ENCODE measurements around the gene SULT1A1. TPM values are rescaled to one million over a fixed set of nuclear protein-coding genes. Genes with fewer than 3 reads are reported as not detected.
"Not testable (repeated sequence)": the region's sequence is repeated elsewhere in the genome, so short reads cannot be mapped to it uniquely, and the experiment has no call there.

The SULT1A1 gene
- total and polyA plus RNA-seq, 3 donors from 2014 or later = 34.9 to 50.9 (median 42.6) TPM

DNA sequence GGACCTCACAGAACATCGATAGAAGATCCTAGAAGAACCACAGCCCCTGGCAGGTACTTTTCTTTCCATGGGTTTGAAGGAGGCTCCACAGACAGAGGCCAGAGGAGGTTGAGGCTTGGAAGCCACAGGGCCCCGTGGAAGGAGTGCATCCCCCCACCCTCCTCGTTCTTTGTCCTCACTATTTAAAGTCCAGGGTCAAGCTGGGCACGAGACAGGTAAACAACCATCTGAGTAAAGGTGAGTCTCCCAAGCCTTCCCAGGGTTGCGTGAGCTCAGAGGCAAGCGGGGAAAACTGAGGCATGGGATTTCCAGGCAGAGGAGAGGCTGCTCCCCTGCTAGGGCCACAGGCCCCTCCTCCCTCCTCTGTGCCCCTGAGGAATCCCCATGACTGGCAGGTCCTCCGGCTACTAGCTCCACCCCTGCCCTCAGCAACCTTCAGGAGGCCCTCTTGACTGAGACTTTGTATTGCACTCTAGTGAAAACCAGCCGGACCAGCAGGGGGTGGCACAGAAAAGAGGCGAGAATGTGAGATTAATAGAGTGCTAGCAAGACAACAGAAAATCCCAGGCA lies 12.1 kb downstream of the SULT1A1 start:
- no peak overlapping the region for H3K27ac ChIP-seq
- H3K27me3 ChIP-seq = no peaks in the 10 kb centered on the region
- WGBS, 2 donors = 82 to 84% methylated on average over 9 of the region's 9 CpGs
- intact Hi-C loops (cut with DNase I; ENCODE audit: low total_unique reads) = no loop called here
- no peak for DNase-seq
- no peaks in the 10 kb centered on the region for H3K9me3 ChIP-seq
- no peaks in the 10 kb centered on the region for H3K36me3 ChIP-seq (ENCODE audit: low read depth, missing control alignments)
- H3K4me3 ChIP-seq = no peak overlapping the region
- no peak for TF ChIP-seq POLR2A (IDR thresholded peaks at IDR 0.05)
- TF ChIP-seq, protein P1, sequence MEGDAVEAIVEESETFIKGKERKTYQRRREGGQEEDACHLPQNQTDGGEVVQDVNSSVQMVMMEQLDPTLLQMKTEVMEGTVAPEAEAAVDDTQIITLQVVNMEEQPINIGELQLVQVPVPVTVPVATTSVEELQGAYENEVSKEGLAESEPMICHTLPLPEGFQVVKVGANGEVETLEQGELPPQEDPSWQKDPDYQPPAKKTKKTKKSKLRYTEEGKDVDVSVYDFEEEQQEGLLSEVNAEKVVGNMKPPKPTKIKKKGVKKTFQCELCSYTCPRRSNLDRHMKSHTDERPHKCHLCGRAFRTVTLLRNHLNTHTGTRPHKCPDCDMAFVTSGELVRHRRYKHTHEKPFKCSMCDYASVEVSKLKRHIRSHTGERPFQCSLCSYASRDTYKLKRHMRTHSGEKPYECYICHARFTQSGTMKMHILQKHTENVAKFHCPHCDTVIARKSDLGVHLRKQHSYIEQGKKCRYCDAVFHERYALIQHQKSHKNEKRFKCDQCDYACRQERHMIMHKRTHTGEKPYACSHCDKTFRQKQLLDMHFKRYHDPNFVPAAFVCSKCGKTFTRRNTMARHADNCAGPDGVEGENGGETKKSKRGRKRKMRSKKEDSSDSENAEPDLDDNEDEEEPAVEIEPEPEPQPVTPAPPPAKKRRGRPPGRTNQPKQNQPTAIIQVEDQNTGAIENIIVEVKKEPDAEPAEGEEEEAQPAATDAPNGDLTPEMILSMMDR (IDR thresholded peaks at IDR 0.05) = no peak
- peaks cover 6% of the 10 kb centered on the region for H3K4me1 ChIP-seq

DNA sequence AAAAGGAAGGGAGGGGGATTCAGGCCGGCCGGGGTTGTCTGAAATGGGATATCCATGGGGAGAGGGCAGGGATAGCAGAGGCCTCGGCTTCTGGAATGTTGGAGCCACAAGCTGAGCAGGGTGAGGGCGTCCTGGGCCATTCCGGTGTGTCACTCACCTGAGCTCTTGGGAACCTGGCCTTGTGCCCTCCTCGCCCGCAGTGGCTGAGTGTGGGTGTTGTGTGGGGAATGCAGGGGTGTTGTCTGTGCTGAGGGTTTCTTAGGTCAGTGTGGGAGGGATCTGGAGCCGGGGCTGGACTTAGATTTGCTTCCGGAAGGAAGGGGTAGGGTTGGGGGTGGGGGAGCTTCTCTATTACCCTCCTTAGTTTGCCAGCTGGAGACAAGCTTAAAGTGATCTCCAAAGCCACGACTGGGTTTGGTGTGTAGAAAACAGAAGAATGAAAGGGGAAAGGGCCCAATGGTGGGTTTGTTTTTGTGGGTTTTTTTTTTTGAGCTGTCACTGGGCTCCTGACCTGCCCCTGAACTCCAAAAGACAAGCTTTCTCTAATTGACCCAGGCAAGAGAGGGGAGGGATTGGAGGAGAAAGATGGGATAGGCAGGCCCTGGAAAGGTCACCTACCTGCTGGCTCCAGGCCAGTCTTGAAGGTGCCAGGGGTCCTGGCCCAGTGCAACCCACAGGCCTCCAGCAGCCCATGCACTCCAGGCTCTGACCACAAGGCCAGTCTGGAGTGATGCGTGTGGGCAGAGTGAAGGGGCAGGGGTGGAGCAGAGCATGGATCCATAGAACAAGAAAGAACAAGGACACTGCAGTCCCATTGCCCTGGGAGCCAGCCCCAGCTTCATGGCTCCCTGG lies 12.8 kb downstream of the SULT1A1 start, which contains the start of gene SULT1A2:
Gene SULT1A2 (minus strand): TSS at position 211 of the 852 bp plus-strand sequence. CDS start 1,120 bp downstream, outside the sequence.
- intact Hi-C loops (cut with DNase I; ENCODE audit: low total_unique reads) = no loop called here
- Histone ChIP-seq H3K36me3 (ENCODE audit: low read depth, missing control alignments) (no peaks in the 10 kb centered on the region), H3K27ac (no peak within 1 kb of the TSS), H3K27me3 (no peaks in the 10 kb centered on the region), H3K4me1 (peaks cover 6% of the 10 kb centered on the region), H3K9me3 (no peaks in the 10 kb centered on the region), H3K4me3 (no peak within 1 kb of the TSS)
- DNase-seq = no peak
- WGBS, 2 donors = 48 to 57% methylated on average over 9 to 11 of the region's 11 CpGs
- TF ChIP-seq, protein P1 (IDR thresholded peaks at IDR 0.05) = no peak
- no peak for TF ChIP-seq POLR2A (IDR thresholded peaks at IDR 0.05)

DNA sequence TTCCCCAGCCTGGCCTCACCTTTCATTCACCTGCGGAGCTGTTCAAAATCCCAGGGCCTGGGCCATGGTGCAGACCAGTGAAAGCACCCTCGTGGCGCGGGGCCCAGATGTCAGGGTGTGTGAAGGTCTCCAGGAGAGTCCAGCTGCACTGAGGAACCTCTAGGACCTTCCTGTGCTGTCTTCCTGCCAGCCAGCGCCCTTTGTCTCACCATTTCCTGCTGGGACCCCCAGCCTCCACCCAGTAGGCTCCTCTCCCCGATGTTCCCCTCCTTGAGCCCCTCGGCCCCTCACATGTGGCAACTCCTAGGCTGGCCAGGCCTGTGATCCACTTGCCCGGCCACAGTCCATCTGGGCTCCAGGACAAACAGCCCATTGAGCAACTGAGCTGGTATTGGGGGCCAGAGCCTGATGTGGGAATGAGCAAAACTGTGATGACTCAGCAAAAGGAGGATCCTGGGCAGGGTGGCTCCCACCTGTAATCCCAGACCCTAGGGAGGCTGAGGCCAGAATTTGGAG lies 13.7 kb downstream of the SULT1A1 start:
- no peak for DNase-seq
- Histone ChIP-seq H3K4me1 (peaks cover 6% of the 10 kb centered on the region), H3K27ac (no peak overlapping the region), H3K27me3 (no peaks in the 10 kb centered on the region), H3K9me3 (no peaks in the 10 kb centered on the region), H3K4me3 (no peak overlapping the region), H3K36me3 (ENCODE audit: low read depth, missing control alignments) (no peaks in the 10 kb centered on the region)
- TF ChIP-seq, protein P1 (IDR thresholded peaks at IDR 0.05) = no peak
- no peak for TF ChIP-seq POLR2A (IDR thresholded peaks at IDR 0.05)
- intact Hi-C loops (cut with DNase I; ENCODE audit: low total_unique reads) = no loop called here
- 82% methylated on average over 8 of the region's 8 CpGs; no CpG with 5 or more reads in 1 of the 2 donors for WGBS, 2 donors

DNA sequence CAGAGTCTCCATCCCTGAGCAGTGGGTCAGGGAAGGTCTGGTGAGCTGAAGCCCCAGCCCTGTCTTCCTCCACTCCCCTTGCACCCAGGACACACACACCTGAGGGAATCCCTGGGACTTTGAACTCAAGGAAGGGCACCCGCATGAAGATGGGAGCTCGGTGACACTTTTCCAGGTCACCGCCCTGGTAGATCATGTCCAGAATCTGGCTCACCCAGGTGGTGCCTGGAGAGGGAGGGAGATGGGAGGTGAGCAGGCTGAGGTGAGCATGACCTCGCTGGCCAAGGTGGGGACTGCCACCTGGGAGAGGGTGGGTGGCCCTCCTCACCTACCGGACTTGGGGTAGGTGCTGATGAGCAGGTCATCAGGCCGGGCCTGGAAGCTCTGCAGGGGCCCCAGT lies 14.4 kb downstream of the SULT1A1 start:
- H3K4me1 ChIP-seq; H3K4me3 ChIP-seq; intact Hi-C loops (cut with DNase I; ENCODE audit: low total_unique reads); H3K36me3 ChIP-seq (ENCODE audit: low read depth, missing control alignments); H3K27me3 ChIP-seq; DNase-seq; H3K9me3 ChIP-seq; H3K27ac ChIP-seq: not testable (repeated sequence)
- 90% methylated on average over 6 of the region's 6 CpGs; no CpG with 5 or more reads in 1 of the 2 donors for WGBS, 2 donors

DNA sequence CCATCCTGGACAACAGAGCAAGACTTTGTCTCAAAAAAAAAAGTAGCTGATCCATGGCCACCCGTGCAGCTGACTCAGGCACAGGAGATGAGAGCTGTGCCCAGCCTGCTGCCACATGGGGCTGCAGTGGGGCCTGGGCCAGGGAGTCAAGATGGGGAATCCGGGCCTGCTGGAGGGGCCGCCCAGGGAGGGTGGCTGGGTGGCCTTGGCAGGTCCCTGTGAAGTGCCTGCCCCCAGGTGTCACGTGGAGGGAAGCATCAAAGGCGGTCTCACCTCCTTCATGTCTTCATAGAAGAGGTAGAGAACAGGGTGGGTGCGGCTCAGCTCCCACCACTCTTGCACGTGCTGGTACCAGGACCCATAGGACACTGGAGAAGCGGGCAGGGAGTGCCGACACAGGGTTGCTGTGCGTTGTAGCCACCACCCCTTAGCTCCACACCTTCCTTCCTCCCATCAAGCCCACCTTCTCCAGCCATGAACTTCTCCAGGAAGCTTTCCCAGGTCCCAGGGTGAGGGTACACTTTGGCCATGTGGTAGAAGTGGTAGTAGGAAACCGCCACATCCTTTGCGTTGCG lies 16.8 kb downstream of the SULT1A1 start:
- TF ChIP-seq, protein P1 (IDR thresholded peaks at IDR 0.05) = no peak
- TF ChIP-seq POLR2A (IDR thresholded peaks at IDR 0.05) = no peak
- DNase-seq = no peak
- intact Hi-C loops (cut with DNase I; ENCODE audit: low total_unique reads) = no loop called here

More for the DNA sequence above, 16.8 kb downstream of the SULT1A1 start:
- Histone ChIP-seq H3K36me3 (ENCODE audit: low read depth, missing control alignments) (no peaks in the 10 kb centered on the region), H3K27ac (no peak overlapping the region), H3K9me3 (no peaks in the 10 kb centered on the region), H3K27me3 (no peaks in the 10 kb centered on the region), H3K4me3 (no peak overlapping the region), H3K4me1 (peaks cover 6% of the 10 kb centered on the region)
- 84 to 87% methylated on average over 11 to 13 of the region's 13 CpGs for WGBS, 2 donors
